Renal cortical epithelial cell (primary cell): ENCODE data around the gene RPL13. TPM values are rescaled to one million over a fixed set of nuclear protein-coding genes. Genes with fewer than 3 reads are reported as not detected.
"Not testable (repeated sequence)": the region's sequence is repeated elsewhere in the genome, so short reads cannot be mapped to it uniquely, and the experiment has no call there.

Experiments used
- DNase-seq: peaks from one replicate; pipeline ENCODE4 v3.0.0-alpha.2; 2011; ENCODE audit warnings: low read depth
- total RNA-seq: library from RNA; depleted of rRNA; stranded (reverse); fragments of >200 nt; gene quantifications from 2 replicates; pipeline ENCODE4 v1.2.3, GENCODE V29; 2014

The RPL13 gene
- total RNA-seq, 1 donor from 2014 or later: 1,512 TPM

GRCh38 chr16:89576153-89577054, 15.9 kb downstream of the RPL13 start:
- DNase-seq: no peak

- no peak for DNase-seq
Measured at GRCh38 chr16:89577055-89577759, 16.7 kb downstream of the RPL13 start.

GRCh38 chr16:89579351-89579750, 18.9 kb downstream of the RPL13 start:
- no peak for DNase-seq

- peak; percentile 94 for DNase-seq
Measured at GRCh38 chr16:89581045-89581695, 20.7 kb downstream of the RPL13 start.

GRCh38 chr16:89581861-89582563, 21.5 kb downstream of the RPL13 start:
- peak; percentile 87 for DNase-seq

- DNase-seq: no peak
Measured at GRCh38 chr16:89582614-89583196, 22.2 kb downstream of the RPL13 start.

- no peak for DNase-seq
Measured at GRCh38 chr16:89583197-89583894, 22.9 kb downstream of the RPL13 start.

- DNase-seq: no peak
Measured at GRCh38 chr16:89583895-89584644, 23.6 kb downstream of the RPL13 start.

- DNase-seq: no peak
Measured at GRCh38 chr16:89584768-89585549, 24.5 kb downstream of the RPL13 start.

GRCh38 chr16:89586218-89586617, 25.7 kb downstream of the RPL13 start:
- DNase-seq: no peak

GRCh38 chr16:89586853-89587252, 26.4 kb downstream of the RPL13 start:
- no peak for DNase-seq

GRCh38 chr16:89587676-89588075, 27.2 kb downstream of the RPL13 start:
- not testable (repeated sequence) for DNase-seq

- DNase-seq: no peak
Measured at GRCh38 chr16:89588413-89589109, 28.1 kb downstream of the RPL13 start.

GRCh38 chr16:89589241-89589926, 28.9 kb downstream of the RPL13 start:
- DNase-seq: no peak

- no peak for DNase-seq
Measured at GRCh38 chr16:89593841-89594240, 33.4 kb downstream of the RPL13 start.

- no peak for DNase-seq
Measured at GRCh38 chr16:89595330-89596060, 35.0 kb downstream of the RPL13 start.

- no peak for DNase-seq
Measured at GRCh38 chr16:89596061-89596689, 35.7 kb downstream of the RPL13 start.
